ENCODE measurements around the gene MEIOSIN. TPM values are rescaled to one million over a fixed set of nuclear protein-coding genes. Genes with fewer than 3 reads are reported as not detected.

MEIOSIN gene
- total and polyA plus RNA-seq, 8 donors, result not detected

DNA sequence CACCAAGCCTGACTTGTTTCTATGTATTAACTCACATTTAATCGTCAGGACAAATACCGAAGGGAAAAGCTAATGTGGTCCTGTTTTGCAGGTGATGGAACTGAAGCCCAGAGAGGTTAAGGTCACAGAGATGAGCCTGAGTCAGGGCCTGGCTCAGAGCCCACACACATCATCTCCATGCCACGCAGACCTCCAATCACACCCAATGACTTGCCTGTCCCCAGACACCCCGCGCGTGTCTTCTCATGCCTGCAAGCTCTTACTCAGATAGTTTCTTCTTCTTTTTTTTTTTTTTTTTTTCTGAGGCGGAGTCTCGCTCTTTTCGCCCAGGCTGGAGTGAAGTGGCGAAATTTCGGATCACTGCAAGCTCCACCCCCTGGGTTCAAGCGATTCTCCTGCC, 19.4 kb downstream of the MEIOSIN start:
- Histone ChIP-seq H3K36me3 (no peaks in the 10 kb centered on the region), H3K9me3 (no peaks in the 10 kb centered on the region), H3K27ac (no peak overlapping the region), H3K4me3 (no peak overlapping the region), H3K4me1 (no peaks in the 10 kb centered on the region), H3K27me3 (no peaks in the 10 kb centered on the region)
- no peak for FAIRE-seq
- ATAC-seq, result no peak
- WGBS, 2 donors, result 93 to 96% methylated on average over 12 of the region's 12 CpGs
- TF ChIP-seq, protein P1, sequence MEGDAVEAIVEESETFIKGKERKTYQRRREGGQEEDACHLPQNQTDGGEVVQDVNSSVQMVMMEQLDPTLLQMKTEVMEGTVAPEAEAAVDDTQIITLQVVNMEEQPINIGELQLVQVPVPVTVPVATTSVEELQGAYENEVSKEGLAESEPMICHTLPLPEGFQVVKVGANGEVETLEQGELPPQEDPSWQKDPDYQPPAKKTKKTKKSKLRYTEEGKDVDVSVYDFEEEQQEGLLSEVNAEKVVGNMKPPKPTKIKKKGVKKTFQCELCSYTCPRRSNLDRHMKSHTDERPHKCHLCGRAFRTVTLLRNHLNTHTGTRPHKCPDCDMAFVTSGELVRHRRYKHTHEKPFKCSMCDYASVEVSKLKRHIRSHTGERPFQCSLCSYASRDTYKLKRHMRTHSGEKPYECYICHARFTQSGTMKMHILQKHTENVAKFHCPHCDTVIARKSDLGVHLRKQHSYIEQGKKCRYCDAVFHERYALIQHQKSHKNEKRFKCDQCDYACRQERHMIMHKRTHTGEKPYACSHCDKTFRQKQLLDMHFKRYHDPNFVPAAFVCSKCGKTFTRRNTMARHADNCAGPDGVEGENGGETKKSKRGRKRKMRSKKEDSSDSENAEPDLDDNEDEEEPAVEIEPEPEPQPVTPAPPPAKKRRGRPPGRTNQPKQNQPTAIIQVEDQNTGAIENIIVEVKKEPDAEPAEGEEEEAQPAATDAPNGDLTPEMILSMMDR (IDR thresholded peaks at IDR 0.05), result no peak
- intact Hi-C loops (cut with DNase I), result no loop called here
- DNase-seq, result no peak

DNA sequence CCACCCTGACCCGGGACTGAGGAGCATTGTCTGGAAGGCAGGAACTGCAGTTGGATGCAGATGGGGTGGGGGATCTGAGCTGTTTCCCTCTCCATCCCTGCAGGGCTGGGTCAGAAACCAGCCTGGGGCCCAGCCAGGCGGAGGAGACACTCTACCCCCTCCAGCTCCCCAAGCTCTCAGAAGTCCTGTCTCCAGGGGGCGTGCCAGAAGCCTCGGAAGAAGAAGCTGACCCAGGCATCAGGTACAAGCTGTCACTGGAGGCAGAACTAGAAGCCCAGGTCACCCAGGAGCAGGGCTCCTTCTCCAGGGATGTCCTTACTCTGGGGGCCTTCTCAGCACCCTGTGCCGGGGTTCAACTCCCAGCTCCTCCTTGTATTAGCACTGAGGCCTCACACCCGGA, 20.3 kb downstream of the MEIOSIN start:
- Histone ChIP-seq H3K4me1 (no peaks in the 10 kb centered on the region), H3K27me3 (no peaks in the 10 kb centered on the region), H3K27ac (no peak overlapping the region), H3K9me3 (no peaks in the 10 kb centered on the region), H3K4me3 (no peak overlapping the region), H3K36me3 (no peaks in the 10 kb centered on the region)
- intact Hi-C loops (cut with DNase I), result no loop called here
- WGBS, 2 donors, result 63% methylated on average over 6 of the region's 6 CpGs
- DNase-seq, result no peak
- ATAC-seq, result no peak
- no peak for FAIRE-seq
- TF ChIP-seq, protein P1 (IDR thresholded peaks at IDR 0.05), result no peak

DNA sequence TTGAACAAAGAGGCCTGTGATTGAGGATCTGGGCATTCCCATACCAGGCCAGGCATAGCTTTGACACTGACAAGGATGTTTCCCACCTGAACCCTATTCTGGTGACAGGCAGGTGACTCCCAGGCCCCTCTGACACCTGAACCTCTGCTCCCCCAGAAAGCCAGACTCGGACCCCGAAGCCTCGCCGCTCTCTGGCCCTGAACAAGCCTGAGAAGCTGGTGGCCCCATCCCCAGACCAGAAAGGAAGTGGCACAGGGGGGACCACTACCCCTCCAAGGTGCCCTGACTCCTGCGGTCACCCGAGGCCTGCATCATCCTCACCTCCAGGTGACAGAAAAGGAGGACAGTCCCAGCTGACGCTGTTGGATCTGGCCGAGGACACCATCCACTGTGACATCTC, 21.1 kb downstream of the MEIOSIN start:
- TF ChIP-seq, protein P1 (IDR thresholded peaks at IDR 0.05), result no peak
- 88 to 93% methylated on average over 8 of the region's 8 CpGs for WGBS, 2 donors
- no peak for ATAC-seq
- H3K27me3 ChIP-seq, result no peaks in the 10 kb centered on the region
- H3K36me3 ChIP-seq, result no peaks in the 10 kb centered on the region
- H3K9me3 ChIP-seq, result no peaks in the 10 kb centered on the region
- no peak overlapping the region for H3K4me3 ChIP-seq
- FAIRE-seq, result no peak
- no peaks in the 10 kb centered on the region for H3K4me1 ChIP-seq
- no peak overlapping the region for H3K27ac ChIP-seq
- no peak for DNase-seq
- intact Hi-C loops (cut with DNase I), result no loop called here

DNA sequence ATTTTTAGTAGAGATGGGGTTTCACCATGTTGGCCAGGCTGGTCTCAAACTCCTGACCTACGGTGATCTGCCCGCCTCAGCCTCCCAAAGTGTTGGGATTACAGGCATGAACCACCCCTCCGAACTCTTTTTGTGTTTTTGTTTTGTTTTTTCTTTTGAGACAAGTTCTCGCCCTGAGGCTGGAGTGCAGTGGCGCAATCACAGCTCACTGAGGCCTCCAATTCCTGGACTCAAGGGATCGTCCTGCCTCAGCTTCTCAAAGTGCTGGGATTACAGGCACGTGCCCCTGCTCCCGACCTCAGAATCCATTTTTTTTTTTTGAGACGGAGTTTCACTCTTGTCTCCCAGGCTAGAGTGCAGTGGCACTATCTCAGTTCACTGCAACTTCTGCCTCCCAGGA, 24.5 kb downstream of the MEIOSIN start:
- FAIRE-seq (no peak), DNase-seq (no peak), ATAC-seq (no peak)
- intact Hi-C loops (cut with DNase I), result no loop called here
- no peaks in the 10 kb centered on the region for H3K36me3 ChIP-seq
- 80 to 84% methylated on average over 9 of the region's 9 CpGs for WGBS, 2 donors
- no peaks in the 10 kb centered on the region for H3K4me1 ChIP-seq
- no peaks in the 10 kb centered on the region for H3K9me3 ChIP-seq
- H3K27me3 ChIP-seq, result no peaks in the 10 kb centered on the region
- H3K4me3 ChIP-seq, result no peak overlapping the region
- TF ChIP-seq, protein P1 (IDR thresholded peaks at IDR 0.05), result no peak
- H3K27ac ChIP-seq, result no peak overlapping the region

DNA sequence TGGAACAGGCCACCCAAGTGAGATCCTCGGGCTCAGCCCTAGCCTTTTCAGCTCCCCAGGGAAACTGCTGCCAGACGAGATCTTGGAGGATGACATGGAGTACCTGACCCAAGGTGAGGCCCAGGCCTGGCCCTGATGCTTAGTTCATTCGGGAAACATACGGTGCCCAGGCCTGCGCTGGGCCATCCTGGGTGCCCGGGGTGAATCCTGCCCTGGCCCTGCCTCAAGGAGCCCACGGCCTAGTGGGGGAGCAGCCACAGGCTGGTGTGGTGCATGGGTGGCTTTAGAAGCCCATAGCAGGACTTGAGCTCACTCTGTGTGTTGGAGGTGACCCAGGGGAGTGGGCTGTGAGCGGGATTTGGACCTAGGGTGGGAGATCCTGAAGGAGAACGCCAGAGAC, 25.7 kb downstream of the MEIOSIN start:
- Histone ChIP-seq H3K36me3 (no peaks in the 10 kb centered on the region), H3K27ac (no peak overlapping the region), H3K4me1 (no peaks in the 10 kb centered on the region), H3K9me3 (no peaks in the 10 kb centered on the region), H3K4me3 (no peak overlapping the region), H3K27me3 (no peaks in the 10 kb centered on the region)
- intact Hi-C loops (cut with DNase I), result no loop called here
- no peak for FAIRE-seq
- TF ChIP-seq, protein P1 (IDR thresholded peaks at IDR 0.05), result no peak
- no peak for ATAC-seq
- no peak for DNase-seq
- 78 to 85% methylated on average over 9 of the region's 9 CpGs for WGBS, 2 donors
